Measurements from ENCODE around the gene UBE4B. TPM values are rescaled to one million over a fixed set of nuclear protein-coding genes. Genes with fewer than 3 reads are reported as not detected.

Gene UBE4B
- total RNA-seq, 1 experiment from 2014 or later: 44.7 TPM

- TF ChIP-seq JUND (IDR thresholded peaks at IDR 0.05): no peak
- no peak for TF ChIP-seq POLR2AphosphoS5 (IDR thresholded peaks at IDR 0.05; ENCODE audit: low read depth, low read length)
- TF ChIP-seq EZH2 (IDR thresholded peaks at IDR 0.05): no peak
Measured at GRCh38 chr1:10103193-10103592, 70.4 kb downstream of the UBE4B start (continued).

GRCh38 chr1:10104834-10105233, 72.1 kb downstream of the UBE4B start:
- Histone ChIP-seq H3K4me1 (ENCODE audit: control insufficient read depth in 1 of 2, insufficient read depth in 2 of 2, low read length in 2 of 2) (peaks cover 23 to 31% of the 10 kb centered on the region in 2 experiments), H3K36me3 (ENCODE audit: control insufficient read depth in 1 of 2, insufficient read depth in 2 of 2, low read length in 2 of 2) (peaks cover 17 to 29% of the 10 kb centered on the region in 2 experiments; a peak in 2 of 4 replicates), H3K27me3 (ENCODE audit: insufficient read depth, low read length) (no peaks in the 10 kb centered on the region), H3K9me2 (ENCODE audit: insufficient read depth) (no peaks in the 10 kb centered on the region), H3K9ac (ENCODE audit: low read length) (no peak overlapping the region), H3K4me3 (replicated peaks in 1 of 2; ENCODE audit: low read depth in 1 of 2, low read length in 2 of 2) (no peak overlapping the region), H4K20me1 (ENCODE audit: insufficient read depth) (0 out of 2 replicates have a peak, but pooled peaks cover 3% of the 10 kb centered on the region), H3K79me2 (ENCODE audit: insufficient read depth, low read length) (peaks cover 6% of the 10 kb centered on the region; the same call in 1 of the 2 replicates), H3K4me2 (ENCODE audit: low read length) (no peak overlapping the region), H3K27ac (ENCODE audit: low read depth, low read length) (no peak overlapping the region), H3K9me3 (ENCODE audit: control insufficient read depth in 1 of 2, insufficient read depth in 1 of 2, low read depth in 1 of 2, low read length in 2 of 2) (no peaks in the 10 kb centered on the region), H2AFZ (ENCODE audit: low read depth, low read length, poor library complexity, severe bottlenecking) (no peak overlapping the region)
- no TSS peak for BruUV-seq (replicated peaks)
- ATAC-seq: no peak
- DNase-seq (ENCODE audit: low read depth, low spot score): no peak
- ChIA-PET CTCF (no interaction called here), POLR2A (no interaction called here), RAD21 (ENCODE audit: low non-redundant PET in 1 of 2, low total read pairs in 2 of 2, uncharacterized antibody in 2 of 2, unreplicated experiment in 2 of 2) (interaction anchor here in 1 of 2 experiments (0.6 kb wide), 1 partner anchor 154 kb away, joined by 3 read pairs; no protein-coding TSS in a partner anchor)
- intact Hi-C loops (cut with micrococcal nuclease): no loop called here
- TF ChIP-seq EGR1 (IDR thresholded peaks at IDR 0.05; ENCODE audit: low read depth): no peak
- no peak for TF ChIP-seq YY1 (IDR thresholded peaks at IDR 0.05; ENCODE audit: extremely low read depth, insufficient replicate concordance, low read depth, low read length)
- no peak for TF ChIP-seq SRF (IDR thresholded peaks at IDR 0.05; ENCODE audit: low read depth)
- no peak for TF ChIP-seq POLR2AphosphoS5 (IDR thresholded peaks at IDR 0.05; ENCODE audit: low read depth, low read length)

- no peak overlapping the region for H3K27ac ChIP-seq (ENCODE audit: low read depth, low read length)
- no peak overlapping the region for H3K4me2 ChIP-seq (ENCODE audit: low read length)
- 0 out of 2 replicates have a peak, but pooled peaks cover 3% of the 10 kb centered on the region for H4K20me1 ChIP-seq (ENCODE audit: insufficient read depth)
- H3K79me2 ChIP-seq (ENCODE audit: insufficient read depth, low read length): peaks cover 6% of the 10 kb centered on the region; the same call in 1 of the 2 replicates
- peaks cover 17 to 29% of the 10 kb centered on the region in 2 experiments; a peak in 2 of 4 replicates for H3K36me3 ChIP-seq (ENCODE audit: control insufficient read depth in 1 of 2, insufficient read depth in 2 of 2, low read length in 2 of 2)
- no peak overlapping the region for H2AFZ ChIP-seq (ENCODE audit: low read depth, low read length, poor library complexity, severe bottlenecking)
- no peaks in the 10 kb centered on the region for H3K27me3 ChIP-seq (ENCODE audit: insufficient read depth, low read length)
- no peaks in the 10 kb centered on the region for H3K9me3 ChIP-seq (ENCODE audit: control insufficient read depth in 1 of 2, insufficient read depth in 1 of 2, low read depth in 1 of 2, low read length in 2 of 2)
- ChIA-PET POLR2A (no interaction called here), CTCF (no interaction called here), RAD21 (ENCODE audit: low non-redundant PET in 1 of 2, low total read pairs in 2 of 2, uncharacterized antibody in 2 of 2, unreplicated experiment in 2 of 2) (no interaction called here)
- H3K9ac ChIP-seq (ENCODE audit: low read length): no peak overlapping the region
- peaks cover 23 to 31% of the 10 kb centered on the region in 2 experiments for H3K4me1 ChIP-seq (ENCODE audit: control insufficient read depth in 1 of 2, insufficient read depth in 2 of 2, low read length in 2 of 2)
- ATAC-seq: no peak
- no peaks in the 10 kb centered on the region for H3K9me2 ChIP-seq (ENCODE audit: insufficient read depth)
- intact Hi-C loops (cut with micrococcal nuclease): no loop called here
- BruUV-seq (replicated peaks): no TSS peak
- no peak for DNase-seq (ENCODE audit: low read depth, low spot score)
- H3K4me3 ChIP-seq (replicated peaks in 1 of 2; ENCODE audit: low read depth in 1 of 2, low read length in 2 of 2): no peak overlapping the region
- no peak for TF ChIP-seq JUND (IDR thresholded peaks at IDR 0.05)
- TF ChIP-seq SP1 (IDR thresholded peaks at IDR 0.05; ENCODE audit: low read depth): no peak
- TF ChIP-seq SIN3A (IDR thresholded peaks at IDR 0.05; ENCODE audit: low read depth): no peak
- TF ChIP-seq TCF7L2 (IDR thresholded peaks at IDR 0.05; ENCODE audit: borderline replicate concordance, extremely low read depth, insufficient read depth, insufficient read length): no peak
- TF ChIP-seq REST (IDR thresholded peaks at IDR 0.05; ENCODE audit: low read depth): no peak
- TF ChIP-seq EZH2phosphoT487 (IDR thresholded peaks at IDR 0.05; ENCODE audit: borderline replicate concordance): no peak
- no peak for TF ChIP-seq CTCF (IDR thresholded peaks at IDR 0.05 in 2 of 3, conservative IDR thresholded peaks at IDR 0.05 in 1 of 3; ENCODE audit: borderline replicate concordance in 1 of 3, insufficient read depth in 1 of 3, low read depth in 2 of 3, low read length in 2 of 3)
- TF ChIP-seq ELF1 (IDR thresholded peaks at IDR 0.05; ENCODE audit: borderline replicate concordance, low read depth): no peak
- no peak for TF ChIP-seq RAD21 (IDR thresholded peaks at IDR 0.05; ENCODE audit: low read depth)
Measured at GRCh38 chr1:10105484-10105883, 72.7 kb downstream of the UBE4B start.
